ENCODE data around the gene ATAD3A. TPM values are rescaled to one million over a fixed set of nuclear protein-coding genes. Genes with fewer than 3 reads are reported as not detected.

The ATAD3A gene
- total and polyA plus RNA-seq, 10 donors: 11.3 to 29.0 (median 17.1) TPM

DNA sequence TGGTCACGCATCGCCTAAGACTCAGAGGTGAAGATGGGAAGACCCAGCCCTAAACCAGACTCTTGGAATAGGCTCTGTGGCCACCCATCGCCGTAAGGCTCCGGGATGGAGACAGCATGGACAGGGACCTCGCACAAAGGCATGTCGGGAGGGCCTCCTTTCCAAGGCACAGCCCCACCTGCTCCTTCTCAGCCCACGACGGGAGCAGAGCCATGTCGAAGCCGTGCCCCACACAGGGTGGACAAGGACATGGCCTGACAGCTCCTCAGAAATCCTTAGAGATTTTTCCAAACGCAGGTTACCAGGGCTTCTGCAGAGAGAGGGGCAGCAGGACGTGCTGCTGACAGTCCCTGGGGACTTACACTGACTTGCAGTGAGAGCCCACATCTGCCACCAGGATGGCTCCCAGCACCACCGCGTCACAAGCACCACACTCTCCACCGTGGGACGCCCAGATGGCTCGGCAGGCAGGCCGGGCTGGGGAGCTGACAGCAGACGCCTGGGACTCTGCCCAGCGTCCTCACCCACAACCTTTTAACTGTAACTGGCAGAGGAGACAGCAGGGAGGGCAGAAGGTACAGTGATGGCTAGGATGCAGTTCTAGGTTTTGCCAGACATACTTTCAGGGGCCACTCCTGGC, 50.7 kb downstream of the ATAD3A start:
- DNase-seq: no peak
- TF ChIP-seq, protein P1, sequence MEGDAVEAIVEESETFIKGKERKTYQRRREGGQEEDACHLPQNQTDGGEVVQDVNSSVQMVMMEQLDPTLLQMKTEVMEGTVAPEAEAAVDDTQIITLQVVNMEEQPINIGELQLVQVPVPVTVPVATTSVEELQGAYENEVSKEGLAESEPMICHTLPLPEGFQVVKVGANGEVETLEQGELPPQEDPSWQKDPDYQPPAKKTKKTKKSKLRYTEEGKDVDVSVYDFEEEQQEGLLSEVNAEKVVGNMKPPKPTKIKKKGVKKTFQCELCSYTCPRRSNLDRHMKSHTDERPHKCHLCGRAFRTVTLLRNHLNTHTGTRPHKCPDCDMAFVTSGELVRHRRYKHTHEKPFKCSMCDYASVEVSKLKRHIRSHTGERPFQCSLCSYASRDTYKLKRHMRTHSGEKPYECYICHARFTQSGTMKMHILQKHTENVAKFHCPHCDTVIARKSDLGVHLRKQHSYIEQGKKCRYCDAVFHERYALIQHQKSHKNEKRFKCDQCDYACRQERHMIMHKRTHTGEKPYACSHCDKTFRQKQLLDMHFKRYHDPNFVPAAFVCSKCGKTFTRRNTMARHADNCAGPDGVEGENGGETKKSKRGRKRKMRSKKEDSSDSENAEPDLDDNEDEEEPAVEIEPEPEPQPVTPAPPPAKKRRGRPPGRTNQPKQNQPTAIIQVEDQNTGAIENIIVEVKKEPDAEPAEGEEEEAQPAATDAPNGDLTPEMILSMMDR (IDR thresholded peaks at IDR 0.05 in 8 of 11, conservative IDR thresholded peaks at IDR 0.05 in 3 of 11): no peak
- TF ChIP-seq POLR2A (IDR thresholded peaks at IDR 0.05) (no peak), POLR2AphosphoS5 (IDR thresholded peaks at IDR 0.05) (peak; percentile 15 to 69 (median 37))
- Histone ChIP-seq H3K36me3 (peaks cover 0 to 85% (median 60%) of the 10 kb centered on the region in 6 donors), H3K27ac (peak overlapping the region in 5 of 8 donors; percentile 43 to 65 (median 48)), H3K9me3 (no peaks in the 10 kb centered on the region), H3K27me3 (replicated peaks in 1 of 7) (no peaks in the 10 kb centered on the region), H3K4me1 (peaks cover 0 to 69% (median 29%) of the 10 kb centered on the region in 6 donors), H3K4me3 (no peak overlapping the region)
- intact Hi-C loops (cut with DNase I; ENCODE audit: low total_unique reads): no loop called here
- 91 to 96% (median 95%) methylated on average over 13 to 21 of the region's 21 CpGs for WGBS, 5 donors

DNA sequence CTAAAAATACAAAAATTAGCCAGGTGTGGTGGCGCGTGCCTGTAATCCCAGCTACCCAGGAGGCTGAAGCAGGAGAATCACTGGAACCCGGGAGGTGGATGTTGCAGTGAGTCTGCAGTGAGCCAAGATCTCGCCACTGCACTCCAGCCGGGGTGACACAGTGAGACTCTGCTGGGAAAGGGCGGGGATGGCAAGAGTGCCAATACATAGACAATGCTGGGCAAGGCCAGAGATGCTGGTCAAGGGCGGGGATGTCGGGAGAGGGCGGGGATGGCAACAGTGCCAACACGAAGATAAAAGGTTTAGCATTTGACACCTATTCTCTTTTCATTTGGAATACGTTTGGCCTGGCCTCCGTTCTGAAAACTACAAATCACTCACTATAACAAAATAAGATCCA, 51.7 kb downstream of the ATAD3A start:
- WGBS, 5 donors: 74 to 91% (median 85%) methylated on average over 12 of the region's 12 CpGs
- H3K4me1 ChIP-seq: peaks cover 1 to 77% (median 39%) of the 10 kb centered on the region in 6 donors
- H3K27ac ChIP-seq: peak overlapping the region in 6 of 8 donors; percentile 43 to 65 (median 48)
- no peak overlapping the region for H3K4me3 ChIP-seq
- H3K9me3 ChIP-seq: no peaks in the 10 kb centered on the region
- DNase-seq: no peak
- peaks cover 0 to 96% (median 60%) of the 10 kb centered on the region in 6 donors for H3K36me3 ChIP-seq
- H3K27me3 ChIP-seq (replicated peaks in 1 of 7): no peaks in the 10 kb centered on the region
- intact Hi-C loops (cut with DNase I; ENCODE audit: low total_unique reads): no loop called here
- TF ChIP-seq, protein P1 (IDR thresholded peaks at IDR 0.05 in 8 of 11, conservative IDR thresholded peaks at IDR 0.05 in 3 of 11): no peak
- TF ChIP-seq POLR2AphosphoS5 (IDR thresholded peaks at IDR 0.05): peak; percentile 48 to 63 (median 54)

DNA sequence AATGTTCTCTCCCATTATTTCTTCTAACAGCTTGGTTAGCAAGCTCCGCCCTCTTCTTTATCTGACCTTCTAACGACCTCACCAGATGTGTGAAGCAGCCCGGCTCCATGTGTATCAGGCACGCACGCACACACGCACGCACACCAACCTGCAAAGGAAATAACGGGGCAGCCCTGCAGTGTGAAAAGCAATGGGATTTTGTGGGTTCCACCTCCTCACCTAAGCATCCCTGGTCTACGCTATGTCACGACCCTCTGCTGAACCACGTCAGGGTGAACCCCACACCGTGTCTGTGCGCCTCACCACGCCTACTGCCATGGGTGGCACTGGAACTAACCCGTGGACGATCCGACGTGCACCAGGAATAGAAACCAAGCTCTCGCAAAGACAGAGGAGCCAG, 52.3 kb downstream of the ATAD3A start:
- Histone ChIP-seq H3K27ac (peak overlapping the region in 6 of 8 donors; percentile 7 to 65 (median 48)), H3K4me1 (peaks cover 7 to 77% (median 41%) of the 10 kb centered on the region in 6 donors), H3K9me3 (no peaks in the 10 kb centered on the region), H3K4me3 (no peak overlapping the region), H3K27me3 (replicated peaks in 1 of 7) (no peaks in the 10 kb centered on the region), H3K36me3 (peaks cover 0 to 98% (median 60%) of the 10 kb centered on the region in 6 donors)
- intact Hi-C loops (cut with DNase I; ENCODE audit: low total_unique reads): no loop called here
- WGBS, 5 donors: 82 to 92% (median 87%) methylated on average over 19 of the region's 19 CpGs
- no peak for TF ChIP-seq POLR2A (IDR thresholded peaks at IDR 0.05)
- TF ChIP-seq POLR2AphosphoS5 (IDR thresholded peaks at IDR 0.05): peak; percentile 6 to 66 (median 44)
- TF ChIP-seq, protein P1 (IDR thresholded peaks at IDR 0.05 in 8 of 11, conservative IDR thresholded peaks at IDR 0.05 in 3 of 11): no peak
- no peak for DNase-seq

DNA sequence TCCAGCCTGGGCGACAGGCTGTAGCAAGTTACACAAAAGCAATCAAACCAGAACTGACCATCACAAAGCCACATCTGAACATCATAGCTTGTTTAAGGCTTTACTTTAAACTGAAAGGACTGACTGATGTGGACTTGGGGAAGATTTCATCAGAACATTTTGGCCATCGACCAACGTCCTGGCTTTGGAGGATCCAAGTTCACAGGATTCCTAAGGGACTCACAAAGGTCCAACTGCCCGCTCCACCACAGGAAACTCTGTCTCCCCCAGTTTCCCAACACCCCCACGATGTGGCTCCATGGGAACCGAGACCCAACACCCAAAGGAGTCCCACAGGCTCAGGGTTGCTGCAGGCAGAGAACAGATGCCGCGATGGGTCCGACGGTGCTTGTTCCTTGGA, 53.4 kb downstream of the ATAD3A start:
- no peak overlapping the region for H3K4me3 ChIP-seq
- H3K27ac ChIP-seq: no peak overlapping the region
- no peak for DNase-seq
- H3K36me3 ChIP-seq: peaks cover 0 to 98% (median 59%) of the 10 kb centered on the region in 6 donors
- H3K27me3 ChIP-seq (replicated peaks in 1 of 7): no peaks in the 10 kb centered on the region
- WGBS, 5 donors: 85 to 96% (median 93%) methylated on average over 10 of the region's 10 CpGs
- TF ChIP-seq, protein P1 (IDR thresholded peaks at IDR 0.05 in 8 of 11, conservative IDR thresholded peaks at IDR 0.05 in 3 of 11): no peak
- TF ChIP-seq POLR2A (IDR thresholded peaks at IDR 0.05): no peak
- no peak for TF ChIP-seq POLR2AphosphoS5 (IDR thresholded peaks at IDR 0.05)
- intact Hi-C loops (cut with DNase I; ENCODE audit: low total_unique reads): no loop called here
- peaks cover 16 to 88% (median 52%) of the 10 kb centered on the region in 6 donors for H3K4me1 ChIP-seq
- H3K9me3 ChIP-seq: no peaks in the 10 kb centered on the region

Measured in spleen (tissue), 11 donors.